GM18951 (cell line): Measurements from ENCODE around the gene SMIM1.

Experiments used
- POLR2A ChIP-seq: IDR thresholded peaks from 4 replicates; pipeline ENCODE4 v1.6.1; 2011; ENCODE audit warnings: mild to moderate bottlenecking; ENCODE audit not compliant: insufficient read length, insufficient read depth; ENCODE audit errors: extremely low read depth
- in situ Hi-C: fragments of 300-500 bp; cut with MboI; formaldehyde crosslinking; loops from one replicate; pipeline ENCODE4 v1.12.0; 2022; ENCODE audit warnings: low sequenced_read_pairs, mixed read lengths, inconsistent platforms; ENCODE audit not compliant: unreplicated experiment

SMIM1 gene

DNA sequence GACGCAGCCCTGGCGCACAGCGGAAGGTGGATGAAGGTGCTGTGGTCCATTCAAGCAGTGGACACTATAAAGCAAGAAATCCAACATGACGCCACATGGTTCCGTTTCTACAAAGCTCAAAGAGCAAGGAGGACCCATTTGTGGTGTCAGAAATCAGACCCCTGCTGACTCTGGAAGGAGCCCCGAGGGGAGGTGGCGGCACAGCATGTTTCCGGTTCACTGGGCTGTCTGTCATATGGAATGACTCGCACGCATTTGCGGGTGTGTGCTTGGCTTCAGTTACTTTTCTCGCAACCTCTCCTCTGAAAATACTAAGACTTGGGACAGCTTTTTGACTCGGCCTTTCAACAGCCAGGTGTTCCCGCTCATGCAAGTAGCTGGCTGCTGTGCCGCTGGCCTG is 52.8 kb downstream of the SMIM1 start:
- in situ Hi-C loops: no loop called here
- no peak for TF ChIP-seq POLR2A
